HEK293T (cell line): Measurements from ENCODE around the gene SYT5.

Experiments used
- CTCF ChIA-PET: fragments of 350-600 bp; formaldehyde crosslinking; extraction: SDS; loops from one replicate; lab custom pipeline; 2021; ENCODE audit warnings: antibody characterized with exemption, inconsistent platforms; lab: Yijun Ruan, JAX
- POLR2A ChIA-PET: fragments of 350-600 bp; formaldehyde crosslinking; extraction: SDS; loops from one replicate; lab custom pipeline; 2020; ENCODE audit warnings: antibody characterized with exemption, inconsistent platforms; lab: Yijun Ruan, JAX
- DNase-seq: peaks from one replicate; pipeline ENCODE4 v3.0.0; 2012; ENCODE audit warnings: mixed read lengths; ENCODE audit errors: extremely low spot score
- ARNT ChIP-seq: fragments of 450-650 bp; IDR thresholded peaks from 2 replicates; pipeline ENCODE4 v1.6.1; 2017; ENCODE audit warnings: mild to moderate bottlenecking
- BHLHE40 ChIP-seq: fragments of 450-650 bp; IDR thresholded peaks from 2 replicates; pipeline ENCODE4 v1.6.1; 2016; ENCODE audit warnings: mild to moderate bottlenecking, moderate library complexity, borderline replicate concordance
- CTBP1 ChIP-seq: fragments of 450-650 bp; IDR thresholded peaks from 2 replicates; pipeline ENCODE4 v1.6.1; 2016; ENCODE audit warnings: borderline replicate concordance
- ELF4 ChIP-seq: fragments of 450-650 bp; IDR thresholded peaks from 2 replicates; pipeline ENCODE4 v1.6.1; 2017; ENCODE audit warnings: antibody characterized with exemption
- FOXA1 ChIP-seq: fragments of 450-650 bp; IDR thresholded peaks from 2 replicates; pipeline ENCODE4 v1.6.1; 2016; ENCODE audit warnings: mild to moderate bottlenecking
- FOXK2 ChIP-seq: fragments of 450-650 bp; IDR thresholded peaks from 2 replicates; pipeline ENCODE4 v1.6.1; 2016; ENCODE audit warnings: mild to moderate bottlenecking
- FOXM1 ChIP-seq: fragments of 450-650 bp; IDR thresholded peaks from 2 replicates; pipeline ENCODE4 v1.6.1; 2017; ENCODE audit warnings: mild to moderate bottlenecking, borderline replicate concordance
- HDGF ChIP-seq: fragments of 450-650 bp; IDR thresholded peaks from 2 replicates; pipeline ENCODE4 v1.6.1; 2017; ENCODE audit warnings: antibody characterized with exemption, borderline replicate concordance
- L3MBTL2 ChIP-seq: fragments of 450-650 bp; conservative IDR thresholded peaks from 2 replicates; pipeline ENCODE4 v1.6.1; 2016; ENCODE audit warnings: mild to moderate bottlenecking
- LEF1 ChIP-seq: fragments of 450-650 bp; IDR thresholded peaks from 2 replicates; pipeline ENCODE4 v1.6.1; 2017; ENCODE audit warnings: mild to moderate bottlenecking, borderline replicate concordance
- NFRKB ChIP-seq: fragments of 450-650 bp; IDR thresholded peaks from 2 replicates; pipeline ENCODE4 v1.6.1; 2016; ENCODE audit warnings: mild to moderate bottlenecking, moderate library complexity
- SP1 ChIP-seq: fragments of 450-650 bp; IDR thresholded peaks from 2 replicates; pipeline ENCODE4 v1.6.1; 2017
- SUZ12 ChIP-seq: fragments of 450-650 bp; IDR thresholded peaks from 2 replicates; pipeline ENCODE4 v1.6.1; 2016; ENCODE audit warnings: mild to moderate bottlenecking
- TARDBP ChIP-seq: fragments of 450-650 bp; IDR thresholded peaks from 2 replicates; pipeline ENCODE4 v1.6.1; 2016
- ZNF384 ChIP-seq: fragments of 450-650 bp; IDR thresholded peaks from 2 replicates; pipeline ENCODE4 v1.6.1; 2016
- TF ChIP-seq, protein P1 (sequence below): fragments of 450-650 bp; IDR thresholded peaks from 2 replicates; pipeline ENCODE4 v1.6.1; 2016

The SYT5 gene

DNA sequence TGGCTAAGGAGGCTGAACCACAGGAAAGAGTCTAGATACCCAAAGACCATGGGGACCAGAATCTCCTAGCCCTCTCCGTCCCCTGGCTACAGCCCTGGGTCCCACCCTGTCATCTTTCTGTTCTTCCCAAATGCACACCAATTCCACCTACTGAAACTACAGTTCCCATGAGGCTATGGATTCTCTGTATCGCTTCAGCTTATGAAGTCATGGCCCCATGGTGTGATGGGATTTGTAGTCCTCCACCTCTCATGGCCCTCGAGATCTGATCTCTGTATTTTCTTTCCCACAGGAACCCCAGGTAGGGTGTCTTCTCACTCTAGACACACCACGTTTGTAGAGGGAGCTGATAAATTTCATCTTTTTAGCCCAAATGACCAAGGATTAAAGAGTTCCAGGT is 17.4 kb upstream of the SYT5 start:
- CTCF ChIA-PET = no interaction called here
- POLR2A ChIA-PET = interaction anchor here (1.1 to 1.2 kb wide), 2 partner anchors 9 to 19 kb away, joined by 3 read pairs; no protein-coding TSS in a partner anchor
- TF ChIP-seq L3MBTL2 (peak; percentile 63), ELF4 (no peak), ARNT (no peak), SUZ12 (peak; percentile 91), CTBP1 (no peak), TARDBP (no peak), NFRKB (no peak), SP1 (no peak)
- TF ChIP-seq, protein P1, sequence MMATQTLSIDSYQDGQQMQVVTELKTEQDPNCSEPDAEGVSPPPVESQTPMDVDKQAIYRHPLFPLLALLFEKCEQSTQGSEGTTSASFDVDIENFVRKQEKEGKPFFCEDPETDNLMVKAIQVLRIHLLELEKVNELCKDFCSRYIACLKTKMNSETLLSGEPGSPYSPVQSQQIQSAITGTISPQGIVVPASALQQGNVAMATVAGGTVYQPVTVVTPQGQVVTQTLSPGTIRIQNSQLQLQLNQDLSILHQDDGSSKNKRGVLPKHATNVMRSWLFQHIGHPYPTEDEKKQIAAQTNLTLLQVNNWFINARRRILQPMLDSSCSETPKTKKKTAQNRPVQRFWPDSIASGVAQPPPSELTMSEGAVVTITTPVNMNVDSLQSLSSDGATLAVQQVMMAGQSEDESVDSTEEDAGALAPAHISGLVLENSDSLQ = no peak
- peak; percentile 59 for DNase-seq

- DNase-seq = no peak
- ChIA-PET POLR2A (interaction anchor here (1.1 kb wide), 1 partner anchor 10 kb away, joined by 3 read pairs; no protein-coding TSS in a partner anchor), CTCF (no interaction called here)
- TF ChIP-seq, protein P1 = no peak
- TF ChIP-seq SUZ12 = 0 out of 2 replicates have a peak, but pooled peaks have one; percentile 53
Observed at GRCh38 chr19:55196803-55197202, 16.7 kb upstream of the SYT5 start.

DNA sequence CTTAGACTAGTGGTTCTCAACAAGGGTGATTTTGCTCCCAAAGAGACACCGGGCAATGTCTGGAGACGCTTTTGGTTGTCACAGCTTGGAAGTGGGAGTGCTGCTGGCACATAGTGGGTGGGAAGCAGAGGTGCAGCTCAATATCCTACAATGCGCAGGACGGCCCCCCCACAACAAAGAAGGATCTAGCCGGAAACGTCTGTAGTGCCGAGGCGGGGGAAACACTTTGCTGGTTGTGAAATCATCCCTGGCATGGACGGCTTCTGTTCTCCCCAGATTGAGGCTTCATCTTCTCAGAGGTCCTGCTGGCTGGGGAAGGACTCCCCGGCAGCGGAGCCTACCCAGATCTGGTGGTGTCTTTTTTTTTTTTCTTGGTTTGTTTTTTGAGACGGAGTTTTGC is 13.4 kb upstream of the SYT5 start:
- POLR2A ChIA-PET = no interaction called here
- CTCF ChIA-PET = no interaction called here

DNA sequence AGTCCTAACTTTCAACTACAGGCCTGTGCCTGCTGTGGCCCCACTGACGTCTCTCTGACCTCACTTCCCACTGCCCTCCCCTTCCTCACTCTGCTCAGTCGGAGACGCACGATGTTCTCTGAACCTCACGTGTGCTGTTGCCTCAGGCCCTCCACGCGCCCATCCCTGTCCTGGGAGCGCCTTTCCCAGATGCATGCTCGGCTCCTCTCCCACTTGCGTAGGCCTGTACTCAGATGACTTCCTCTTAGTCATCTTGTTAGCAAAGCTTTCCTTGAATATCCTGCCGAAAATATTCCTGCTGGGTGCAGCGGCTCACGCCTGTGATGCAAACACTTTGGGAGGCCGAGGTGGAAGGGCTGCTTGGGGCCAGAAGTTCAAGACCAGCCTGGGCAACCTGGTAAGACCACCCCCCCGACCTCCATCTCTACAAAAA is 9.3 kb upstream of the SYT5 start:
- ChIA-PET POLR2A (interaction anchor here (1.0 kb wide), 1 partner anchor 10 kb away, joined by 3 read pairs; no protein-coding TSS in a partner anchor), CTCF (no interaction called here)
- TF ChIP-seq TARDBP (no peak), FOXK2 (no peak), BHLHE40 (no peak), NFRKB (no peak), L3MBTL2 (no peak), CTBP1 (no peak), ARNT (no peak), SUZ12 (no peak), ELF4 (no peak), LEF1 (no peak), FOXM1 (no peak), FOXA1 (no peak), ZNF384 (no peak), SP1 (no peak), HDGF (no peak)
- TF ChIP-seq, protein P1 = no peak
- no peak for DNase-seq

More for the DNA sequence above, 13.4 kb upstream of the SYT5 start:
- no peak for TF ChIP-seq TARDBP
- TF ChIP-seq ELF4 = no peak
- TF ChIP-seq CTBP1 = no peak
- TF ChIP-seq FOXM1 = no peak
- TF ChIP-seq BHLHE40 = no peak
- no peak for TF ChIP-seq NFRKB
- TF ChIP-seq SUZ12 = no peak
- TF ChIP-seq ARNT = no peak
- TF ChIP-seq SP1 = no peak
- no peak for TF ChIP-seq ZNF384
- TF ChIP-seq, protein P1 = no peak
- TF ChIP-seq L3MBTL2 = no peak
- no peak for TF ChIP-seq FOXK2
- TF ChIP-seq FOXA1 = no peak
- TF ChIP-seq HDGF = no peak
- no peak for TF ChIP-seq LEF1
- no peak for DNase-seq

DNA sequence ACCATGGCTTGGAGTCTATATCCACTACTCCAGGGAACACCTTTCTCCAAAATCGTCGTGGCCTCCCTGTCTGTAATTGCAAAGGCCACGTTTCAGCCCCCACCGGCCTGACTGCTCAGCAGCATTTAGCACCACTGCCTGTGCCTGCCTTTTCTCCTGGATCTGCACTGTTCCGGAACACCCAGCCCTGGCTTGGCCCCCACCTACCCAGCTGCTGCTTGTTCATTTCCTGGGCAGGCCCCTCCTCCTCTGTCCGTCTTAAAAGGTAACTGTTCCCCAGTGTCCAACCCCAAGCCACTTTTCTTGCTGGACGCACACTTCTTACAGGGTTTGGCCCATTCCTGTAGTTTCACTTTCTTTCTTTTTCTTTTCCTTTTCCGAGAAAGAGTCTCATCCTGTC is 8.5 kb upstream of the SYT5 start:
- ChIA-PET POLR2A (no interaction called here), CTCF (interaction anchor here (0.6 kb wide), 1 partner anchor 63 kb away, joined by 4 read pairs; no protein-coding TSS in a partner anchor)
- no peak for DNase-seq
- no peak for TF ChIP-seq ELF4
- no peak for TF ChIP-seq TARDBP
- TF ChIP-seq CTBP1 = no peak
- TF ChIP-seq, protein P1 = no peak
- no peak for TF ChIP-seq FOXK2
- TF ChIP-seq HDGF = no peak
- no peak for TF ChIP-seq BHLHE40
- TF ChIP-seq SP1 = no peak
- TF ChIP-seq FOXM1 = no peak
- TF ChIP-seq LEF1 = no peak
- no peak for TF ChIP-seq NFRKB
- no peak for TF ChIP-seq ARNT
- no peak for TF ChIP-seq FOXA1
- no peak for TF ChIP-seq ZNF384
- TF ChIP-seq L3MBTL2 = no peak
- TF ChIP-seq SUZ12 = no peak
